GM06990 (cell line): ENCODE results near the gene GPR153.

Experiments
- DNase-seq: peaks from one replicate; pipeline ENCODE4 v3.0.0-alpha.2; 2011; ENCODE audit not compliant: insufficient read length; ENCODE audit errors: extremely low read depth
- H3K27me3 ChIP-seq: replicated peaks from 2 replicates; pipeline ENCODE4 v1.6.0; 2011; ENCODE audit warnings: low read length; ENCODE audit not compliant: control insufficient read depth, insufficient read depth
- H3K36me3 ChIP-seq: 2 replicates; pipeline ENCODE4 v1.5.1; 2011; ENCODE audit warnings: low read length; ENCODE audit not compliant: control insufficient read depth, insufficient read depth
- H3K4me3 ChIP-seq: replicated peaks from 2 replicates; pipeline ENCODE4 v1.5.1; 2011; ENCODE audit warnings: low read depth, mild to moderate bottlenecking, control low read depth, low read length
- CTCF ChIP-seq: IDR thresholded peaks from 2 replicates; pipeline ENCODE4 v1.5.1; 2011; ENCODE audit warnings: low read length, control low read depth, mild to moderate bottlenecking, inconsistent platforms; ENCODE audit not compliant: insufficient read depth, poor library complexity, severe bottlenecking

Gene GPR153

GRCh38 chr1:6246497-6247467, 14.1 kb downstream of the GPR153 start:
- TF ChIP-seq CTCF, result peak; percentile 89
- peaks cover 5% of the 10 kb centered on the region; the same call in 1 of the 2 replicates for H3K27me3 ChIP-seq
- H3K4me3 ChIP-seq, result no peak overlapping the region
- H3K36me3 ChIP-seq, result no peaks in the 10 kb centered on the region
- peak; percentile 61 for DNase-seq

- Histone ChIP-seq H3K36me3 (no peaks in the 10 kb centered on the region), H3K4me3 (peak overlapping the region; percentile 64), H3K27me3 (peaks cover 8% of the 10 kb centered on the region; the same call in 1 of the 2 replicates)
- DNase-seq, result peak; percentile 55
- no peak for TF ChIP-seq CTCF
Observed at GRCh38 chr1:6245869-6246496, 14.9 kb downstream of the GPR153 start.

GRCh38 chr1:6245086-6245868, 15.6 kb downstream of the GPR153 start:
- TF ChIP-seq CTCF, result peak; percentile 85
- Histone ChIP-seq H3K27me3 (peaks cover 10% of the 10 kb centered on the region), H3K36me3 (no peaks in the 10 kb centered on the region), H3K4me3 (peak overlapping the region; percentile 64)
- peak; percentile 85 for DNase-seq

GRCh38 chr1:6244401-6245049, 16.4 kb downstream of the GPR153 start:
- peaks cover 10% of the 10 kb centered on the region for H3K27me3 ChIP-seq
- no peak overlapping the region for H3K4me3 ChIP-seq
- H3K36me3 ChIP-seq, result no peaks in the 10 kb centered on the region
- DNase-seq, result peak; percentile 15
- no peak for TF ChIP-seq CTCF

GRCh38 chr1:6243993-6244392, 16.9 kb downstream of the GPR153 start, which contains the start of gene HES3:
TSS of gene HES3 (plus strand) at chr1:6244179. CDS start at chr1:6244366, 187 bp downstream.
- DNase-seq, result peak; percentile 15
- no peaks in the 10 kb centered on the region for H3K36me3 ChIP-seq
- no peak within 1 kb of the TSS for H3K4me3 ChIP-seq
- no peak for TF ChIP-seq CTCF
- H3K27me3 ChIP-seq, result peaks cover 10% of the 10 kb centered on the region
